ENCODE data around the gene CDH15. TPM values are rescaled to one million over a fixed set of nuclear protein-coding genes. Genes with fewer than 3 reads are reported as not detected.
A peak's percentile ranks its signal among the peaks of the same experiment; 100 is the strongest.

The CDH15 gene
- total and polyA plus RNA-seq, 5 experiments from 2014 or later = not detected

- POLR2A ChIA-PET = interaction anchor here (1.6 kb wide), 1 partner anchor 41 kb away, joined by 3 read pairs; the partner anchor contains the start of gene ACSF3
- no peak for ATAC-seq
- H3K27ac Mint-ChIP-seq = no peak overlapping the region
- DNase-seq = no peak
- no peak overlapping the region for H3K4me3 Mint-ChIP-seq
- H3K27me3 Mint-ChIP-seq = no peaks in the 10 kb centered on the region
- H3K4me1 Mint-ChIP-seq = peaks cover 0 to 9% (median 0%) of the 10 kb centered on the region in 4 donors
- H3K9me3 Mint-ChIP-seq = no peaks in the 10 kb centered on the region
- H3K36me3 Mint-ChIP-seq = peaks cover 4 to 46% (median 16%) of the 10 kb centered on the region in 3 donors
Measured at GRCh38 chr16:89135166-89135565, 36.4 kb upstream of the CDH15 start.

DNA sequence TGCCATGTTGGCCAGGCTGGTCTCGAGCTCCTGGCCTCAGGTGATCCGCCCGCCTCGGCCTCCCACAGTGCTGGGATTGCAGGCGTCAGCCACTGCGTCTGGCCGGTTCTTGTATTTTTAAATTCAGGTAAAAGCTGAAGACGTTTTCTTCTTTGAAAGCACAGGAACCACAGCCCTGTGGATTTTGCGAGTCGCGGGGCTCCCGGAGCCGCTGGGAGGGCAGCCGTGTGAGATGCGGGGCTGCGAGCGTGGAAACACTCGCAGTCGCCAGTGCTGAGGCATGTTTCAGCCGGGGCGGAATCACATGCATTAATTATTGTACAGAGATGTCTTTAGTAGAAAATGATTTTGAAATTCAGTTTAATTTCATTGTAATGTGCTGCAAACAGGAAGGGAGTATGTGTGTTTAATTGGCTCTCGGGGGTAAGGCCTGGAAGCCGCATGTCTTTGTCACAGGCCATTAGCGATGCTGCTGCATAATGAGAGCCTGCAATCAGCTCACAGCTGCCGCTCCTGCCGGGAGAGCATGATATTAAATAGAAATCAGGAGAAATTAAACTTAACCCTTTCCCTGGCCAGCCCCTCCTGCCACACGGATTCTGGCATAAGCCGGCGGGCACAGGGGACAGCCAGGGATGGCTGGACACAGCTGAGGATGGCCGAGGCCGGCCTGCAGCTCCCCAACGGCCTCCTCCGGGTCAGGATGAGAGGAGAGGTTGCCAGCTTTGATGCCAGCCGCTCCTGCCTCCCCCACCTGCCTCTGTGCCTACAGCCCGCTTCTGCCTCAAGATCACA, 35.4 kb upstream of the CDH15 start:
- ATAC-seq = no peak
- peaks cover 4 to 48% (median 12%) of the 10 kb centered on the region in 3 donors for H3K36me3 Mint-ChIP-seq
- no peak overlapping the region for H3K4me3 Mint-ChIP-seq
- peak in 1 of 10 donors; percentile 55 for DNase-seq
- POLR2A ChIA-PET = no interaction called here
- H3K27ac Mint-ChIP-seq = peak overlapping the region in 1 of 10 donors; percentile 40
- H3K9me3 Mint-ChIP-seq = no peaks in the 10 kb centered on the region
- peaks cover 0 to 6% (median 0%) of the 10 kb centered on the region in 4 donors for H3K4me1 Mint-ChIP-seq
- no peaks in the 10 kb centered on the region for H3K27me3 Mint-ChIP-seq

GRCh38 chr16:89136931-89137330, 34.6 kb upstream of the CDH15 start:
- ATAC-seq (no peak), DNase-seq (peak in 1 of 10 donors; percentile 31)
- Mint-ChIP-seq H3K4me1 (peaks cover 0 to 4% (median 0%) of the 10 kb centered on the region in 4 donors), H3K27ac (peak overlapping the region in 2 of 10 donors; percentile 60 to 68), H3K27me3 (no peaks in the 10 kb centered on the region), H3K36me3 (peaks cover 4 to 46% (median 11%) of the 10 kb centered on the region in 3 donors), H3K4me3 (no peak overlapping the region), H3K9me3 (no peaks in the 10 kb centered on the region)
- POLR2A ChIA-PET = no interaction called here

- POLR2A ChIA-PET = no interaction called here
Measured at GRCh38 chr16:89137666-89138512, 33.7 kb upstream of the CDH15 start.

DNA sequence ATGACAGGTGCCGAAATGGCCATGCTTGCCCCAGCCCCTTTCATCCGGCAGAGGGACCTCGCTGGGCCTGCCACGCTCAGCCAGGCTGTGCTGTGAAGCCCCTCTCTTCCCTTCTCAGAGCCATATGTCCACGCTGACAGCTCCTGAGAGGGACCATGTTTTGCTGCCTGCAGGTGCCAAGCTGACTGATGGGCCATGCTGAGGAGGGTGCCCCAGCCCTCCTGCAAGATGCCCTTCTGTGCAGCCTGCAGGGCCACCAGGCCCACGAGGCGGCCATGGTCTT, 33.1 kb upstream of the CDH15 start:
- ATAC-seq = no peak
- POLR2A ChIA-PET = no interaction called here
- H3K36me3 Mint-ChIP-seq = peaks cover 4 to 48% (median 12%) of the 10 kb centered on the region in 3 donors
- H3K27me3 Mint-ChIP-seq = no peaks in the 10 kb centered on the region
- no peak overlapping the region for H3K27ac Mint-ChIP-seq
- peaks cover 0 to 4% (median 1%) of the 10 kb centered on the region in 4 donors for H3K4me1 Mint-ChIP-seq
- no peaks in the 10 kb centered on the region for H3K9me3 Mint-ChIP-seq
- DNase-seq = no peak
- no peak overlapping the region for H3K4me3 Mint-ChIP-seq

More at GRCh38 chr16:89137666-89138512, 33.7 kb upstream of the CDH15 start:
- ATAC-seq = no peak
- Mint-ChIP-seq H3K4me3 (no peak overlapping the region), H3K9me3 (no peaks in the 10 kb centered on the region), H3K36me3 (peaks cover 4 to 48% (median 12%) of the 10 kb centered on the region in 3 donors), H3K4me1 (peaks cover 0 to 4% (median 0%) of the 10 kb centered on the region in 4 donors), H3K27ac (no peak overlapping the region), H3K27me3 (no peaks in the 10 kb centered on the region)
- peak in 1 of 10 donors; percentile 54 for DNase-seq

GRCh38 chr16:89138843-89139520, 32.6 kb upstream of the CDH15 start:
- POLR2A ChIA-PET = no interaction called here
- Mint-ChIP-seq H3K36me3 (peaks cover 4 to 47% (median 11%) of the 10 kb centered on the region in 3 donors), H3K4me3 (no peak overlapping the region), H3K27ac (no peak overlapping the region), H3K9me3 (no peaks in the 10 kb centered on the region), H3K4me1 (peaks cover 0 to 4% (median 1%) of the 10 kb centered on the region in 4 donors), H3K27me3 (no peaks in the 10 kb centered on the region)
- peak in 1 of 10 donors; percentile 56 for DNase-seq
- no peak for ATAC-seq

DNA sequence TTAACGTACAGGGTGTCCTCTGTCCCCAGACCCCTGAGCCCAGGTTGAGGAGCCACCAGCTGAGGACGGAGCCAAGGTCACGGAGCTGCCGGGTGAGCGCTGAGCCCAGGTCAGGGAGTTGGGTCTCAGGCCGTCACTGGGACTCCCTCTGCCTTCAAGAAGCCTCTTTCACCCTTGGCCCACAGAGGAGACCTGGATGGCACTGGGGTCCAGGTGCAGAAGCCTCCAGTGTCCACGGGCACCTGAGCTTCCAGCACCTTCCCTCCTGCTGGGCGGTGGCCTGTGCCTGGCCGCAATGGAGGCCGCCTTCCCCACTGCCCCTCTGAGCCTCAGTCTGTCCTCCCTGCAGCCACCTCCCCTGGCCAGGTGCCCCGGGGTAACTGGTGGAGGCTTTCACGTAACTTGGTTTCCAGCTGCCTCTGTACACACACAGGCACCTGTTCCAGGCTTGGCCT, 31.6 kb upstream of the CDH15 start:
- POLR2A ChIA-PET = no interaction called here
- peaks cover 0 to 3% (median 0%) of the 10 kb centered on the region in 4 donors for H3K4me1 Mint-ChIP-seq

GRCh38 chr16:89140401-89140800, 31.1 kb upstream of the CDH15 start:
- Mint-ChIP-seq H3K36me3 (peaks cover 0 to 37% (median 4%) of the 10 kb centered on the region in 3 donors), H3K4me3 (no peak overlapping the region), H3K4me1 (peaks cover 0 to 3% (median 0%) of the 10 kb centered on the region in 4 donors), H3K27ac (peak overlapping the region in 1 of 10 donors; percentile 14), H3K9me3 (no peaks in the 10 kb centered on the region), H3K27me3 (no peaks in the 10 kb centered on the region)
- DNase-seq = peak in 1 of 10 donors; percentile 32
- POLR2A ChIA-PET = no interaction called here
- ATAC-seq = no peak

More for the DNA sequence above, 31.6 kb upstream of the CDH15 start:
- no peaks in the 10 kb centered on the region for H3K27me3 Mint-ChIP-seq
- no peak overlapping the region for H3K27ac Mint-ChIP-seq
- peaks cover 0 to 38% (median 4%) of the 10 kb centered on the region in 3 donors for H3K36me3 Mint-ChIP-seq
- ATAC-seq (no peak), DNase-seq (peak in 1 of 10 donors; percentile 53)
- no peak overlapping the region for H3K4me3 Mint-ChIP-seq
- H3K9me3 Mint-ChIP-seq = no peaks in the 10 kb centered on the region

DNA sequence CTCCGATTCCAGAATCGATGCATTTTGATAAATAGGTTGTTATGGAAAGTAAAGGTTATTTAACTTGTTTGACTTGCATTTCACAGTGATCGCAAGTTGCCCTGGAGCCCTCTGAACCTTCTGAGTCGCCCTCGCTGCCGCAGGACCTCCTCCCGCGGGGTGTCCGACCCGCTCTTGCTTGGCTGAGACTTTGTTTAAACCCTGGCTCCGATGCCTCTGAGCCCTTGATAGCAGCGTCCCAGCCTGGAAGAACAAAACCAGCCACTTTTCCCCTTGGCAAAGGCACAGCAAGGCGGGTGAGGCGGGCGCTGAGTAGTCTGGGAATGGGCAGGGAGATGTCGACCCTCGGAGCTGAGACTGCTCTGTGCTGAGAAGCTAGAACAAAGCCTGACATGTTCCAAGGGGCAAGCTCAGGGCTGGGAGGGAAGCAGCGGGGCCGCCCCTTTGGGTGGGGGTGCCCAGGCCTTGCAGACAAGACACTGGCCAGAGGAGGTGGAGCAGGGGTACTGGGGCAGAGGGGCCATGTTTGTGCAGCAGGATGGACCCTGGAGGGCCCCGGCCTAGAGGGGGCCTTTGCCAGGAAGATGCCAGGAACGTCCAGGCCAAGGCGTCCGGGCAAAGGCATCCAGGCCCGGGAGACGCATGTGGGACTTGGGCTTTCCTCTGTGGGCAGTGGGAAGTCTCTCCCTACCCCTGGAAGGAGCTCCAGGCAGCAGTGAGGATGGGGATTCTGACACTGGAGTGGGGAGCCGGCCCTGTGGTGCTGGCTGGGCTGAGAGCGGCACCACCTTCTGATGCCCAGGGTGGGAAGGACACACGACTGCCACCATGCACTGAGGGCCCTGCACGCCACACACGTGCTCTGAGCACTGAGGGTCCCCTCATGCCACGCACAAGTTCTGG, 30.3 kb upstream of the CDH15 start:
- Mint-ChIP-seq H3K9me3 (no peaks in the 10 kb centered on the region), H3K4me3 (no peak overlapping the region), H3K27me3 (no peaks in the 10 kb centered on the region), H3K27ac (peak overlapping the region in 1 of 10 donors; percentile 18), H3K4me1 (peaks cover 0 to 3% (median 0%) of the 10 kb centered on the region in 4 donors), H3K36me3 (peaks cover 0 to 35% (median 2%) of the 10 kb centered on the region in 3 donors)
- ATAC-seq (no peak), DNase-seq (peak in 1 of 10 donors; percentile 32)
- POLR2A ChIA-PET = no interaction called here

DNA sequence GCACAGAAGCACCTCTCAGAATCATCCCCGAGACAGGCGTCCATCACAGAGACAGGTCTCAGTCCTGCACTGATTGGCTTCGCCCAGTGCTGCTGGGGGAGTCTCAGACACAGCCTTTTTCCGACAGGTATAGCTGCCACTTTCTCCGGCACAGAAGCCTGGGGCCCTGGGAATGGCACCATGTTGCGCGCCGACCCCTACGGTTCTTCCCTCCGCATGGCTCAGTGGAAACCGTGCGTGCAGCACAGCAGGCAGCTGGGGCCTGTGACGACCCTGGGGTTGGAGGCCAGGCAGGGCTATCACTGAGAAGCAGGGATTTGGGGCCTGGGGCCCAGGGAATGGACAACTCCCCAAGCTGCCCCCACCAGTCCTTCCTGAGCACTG, 29.7 kb upstream of the CDH15 start:
- Mint-ChIP-seq H3K27me3 (no peaks in the 10 kb centered on the region), H3K36me3 (peaks cover 0 to 36% (median 2%) of the 10 kb centered on the region in 3 donors), H3K4me1 (peaks cover 0 to 5% (median 0%) of the 10 kb centered on the region in 4 donors), H3K27ac (no peak overlapping the region), H3K4me3 (no peak overlapping the region), H3K9me3 (no peaks in the 10 kb centered on the region)
- peak in 1 of 10 donors; percentile 24 for DNase-seq
- POLR2A ChIA-PET = interaction anchor here (1.1 kb wide), 1 partner anchor 14 kb away, joined by 3 read pairs; no protein-coding TSS in a partner anchor
- no peak for ATAC-seq

DNA sequence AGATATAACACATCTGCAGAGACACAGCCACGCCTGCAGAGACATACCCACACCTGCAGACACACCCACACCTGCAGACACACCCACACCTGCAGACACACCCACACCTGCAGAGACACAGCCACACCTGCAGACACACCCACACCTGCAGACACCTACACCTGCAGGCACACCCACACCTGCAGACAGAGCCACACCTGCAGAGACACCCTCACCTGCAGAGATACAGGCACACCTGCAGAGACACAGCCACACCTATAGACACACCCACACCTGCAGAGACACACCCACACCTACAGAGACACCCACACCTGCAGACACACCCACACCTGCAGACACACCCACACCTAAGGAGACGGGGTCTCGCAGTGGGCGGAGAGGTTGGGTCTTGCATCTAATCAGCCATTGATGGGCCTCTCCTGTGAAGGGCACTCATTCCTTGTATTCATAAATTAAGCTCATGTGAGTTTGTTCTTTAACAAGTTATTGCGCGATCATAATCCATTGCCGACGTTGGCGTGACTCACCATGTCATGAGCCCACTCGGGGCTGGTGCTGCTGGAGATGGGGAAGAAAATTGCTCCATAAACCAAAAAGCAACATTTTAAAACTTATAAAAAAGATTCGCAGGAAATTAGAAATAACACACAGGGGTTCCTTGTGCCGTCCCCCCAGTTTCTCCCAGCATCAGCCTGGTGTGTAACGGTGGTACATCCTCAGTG, 28.9 kb upstream of the CDH15 start:
- no peak overlapping the region for H3K4me3 Mint-ChIP-seq
- peaks cover 0 to 37% (median 3%) of the 10 kb centered on the region in 3 donors for H3K36me3 Mint-ChIP-seq
- POLR2A ChIA-PET = interaction anchor here (1.1 kb wide), 1 partner anchor 13 kb away, joined by 3 read pairs; no protein-coding TSS in a partner anchor
- ATAC-seq = no peak
- peaks cover 0 to 5% (median 0%) of the 10 kb centered on the region in 4 donors for H3K4me1 Mint-ChIP-seq
- H3K27me3 Mint-ChIP-seq = no peaks in the 10 kb centered on the region
- DNase-seq = no peak
- H3K27ac Mint-ChIP-seq = no peak overlapping the region
- no peaks in the 10 kb centered on the region for H3K9me3 Mint-ChIP-seq

All from naive thymus-derived CD8-positive, alpha-beta T cell (primary cell).